NT2/D1 (cell line): Measurements from ENCODE around the gene ERC1.

Experiments used
- SUZ12 ChIP-seq: IDR thresholded peaks from 2 replicates; pipeline ENCODE4 v1.6.1; 2011; ENCODE audit not compliant: insufficient read length, insufficient read depth; ENCODE audit errors: extremely low read depth
- ZNF274 ChIP-seq: IDR thresholded peaks from 2 replicates; pipeline ENCODE4 v1.6.1; 2011; ENCODE audit warnings: mild to moderate bottlenecking, low read depth, low read length

GRCh38 chr12:958588-959123 is 32.4 kb upstream of the ERC1 start:
- no peak for TF ChIP-seq ZNF274
- no peak for TF ChIP-seq SUZ12
